Inferior parietal cortex (tissue), 1 donor: Measurements from ENCODE around the gene FAM240A.
A peak's percentile ranks its signal among the peaks of the same experiment; 100 is the strongest.

Experiments used
- DNase-seq: peaks from one replicate; pipeline ENCODE4 v3.0.0-alpha.2; 2016; ENCODE audit errors: extremely low spot score

Gene FAM240A

DNA sequence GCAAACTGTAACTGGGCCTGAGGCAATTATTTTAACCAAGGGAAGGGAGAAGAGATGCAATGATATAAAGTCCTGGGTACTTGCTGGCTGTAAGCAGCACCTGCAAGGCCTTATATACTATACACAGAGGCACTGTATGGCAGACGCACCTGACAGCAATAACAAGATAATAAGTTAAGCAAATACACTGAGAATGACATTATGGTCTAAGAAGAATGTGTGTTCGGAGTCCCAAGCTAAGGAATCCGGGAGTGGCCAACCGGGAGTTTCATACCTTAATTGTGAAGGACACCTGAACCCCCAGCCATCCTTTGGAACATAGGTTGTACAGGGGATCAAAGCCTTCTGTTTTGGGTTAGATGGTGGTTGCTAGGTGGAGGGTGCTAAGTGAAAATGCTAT lies 13.7 kb downstream of the FAM240A start:
- no peak for DNase-seq

DNA sequence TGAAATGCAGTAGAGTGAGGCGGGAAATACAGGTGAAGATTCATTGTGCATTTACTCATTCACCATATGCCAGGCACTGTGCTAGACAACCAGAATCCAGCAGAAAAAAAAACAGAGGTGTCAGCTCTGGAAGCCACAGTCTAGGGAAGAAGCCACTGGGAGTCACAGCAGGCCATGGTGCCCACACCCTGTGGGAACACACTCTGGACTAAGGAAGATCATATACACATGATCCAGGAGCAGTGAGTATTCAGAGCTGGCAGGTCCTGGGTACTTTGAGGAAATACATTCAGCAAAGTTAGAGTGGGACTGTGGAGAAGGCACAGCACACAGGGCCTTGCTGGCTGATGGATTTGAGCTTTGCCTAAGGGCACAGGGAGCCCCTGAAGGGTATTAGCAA lies 14.8 kb downstream of the FAM240A start:
- DNase-seq: no peak

DNA sequence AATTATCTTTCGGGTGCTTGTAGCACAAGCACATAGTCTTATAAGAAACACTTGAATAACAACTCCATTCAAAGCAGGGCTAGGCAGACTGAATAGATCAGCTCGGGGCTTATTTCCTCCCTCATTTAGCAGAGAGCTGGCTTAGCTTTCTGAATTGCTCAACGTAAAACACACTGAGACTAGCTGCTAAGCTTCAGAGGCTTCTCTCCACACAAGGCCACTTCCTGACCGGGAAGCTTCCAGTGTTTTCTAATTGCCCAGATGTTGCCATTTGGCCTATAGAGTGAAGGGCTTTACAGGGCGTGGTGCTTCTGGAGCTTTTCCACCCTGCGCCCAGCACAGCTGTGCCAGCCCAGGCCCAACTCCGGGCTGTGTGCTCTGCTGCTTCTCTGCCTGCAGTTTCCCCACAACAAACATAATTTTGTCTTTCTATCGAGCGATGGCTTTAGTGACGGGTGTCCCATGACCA lies 16.6 kb downstream of the FAM240A start:
- DNase-seq: peak; percentile 59

GRCh38 chr3:46629551-46630517 lies 17.5 kb downstream of the FAM240A start:
- DNase-seq: peak; percentile 75

DNA sequence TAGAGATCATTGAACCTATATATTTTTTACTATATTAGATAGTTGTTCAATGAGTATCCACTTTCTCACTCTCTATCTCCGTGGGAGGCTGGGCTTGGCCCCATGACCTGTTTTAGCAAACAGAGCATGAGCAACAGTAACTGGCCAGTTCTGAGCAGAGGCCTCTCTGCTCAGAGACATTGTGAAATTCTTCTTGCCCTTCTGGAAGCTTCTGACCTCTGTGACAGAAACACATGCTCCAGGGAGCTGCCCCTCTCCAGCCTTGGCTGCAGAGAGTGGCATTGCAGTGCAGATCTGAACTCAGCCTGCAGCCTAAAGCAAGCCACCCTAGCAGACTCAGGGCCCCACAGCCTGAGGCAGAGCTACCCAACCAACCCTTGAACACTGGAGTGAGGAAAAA lies 20.5 kb downstream of the FAM240A start:
- no peak for DNase-seq

- no peak for DNase-seq
These were observed 22.5 kb downstream of the FAM240A start for GRCh38 chr3:46634856-46635255.

GRCh38 chr3:46639221-46639620 lies 26.9 kb downstream of the FAM240A start:
- no peak for DNase-seq

GRCh38 chr3:46640927-46641326 lies 28.6 kb downstream of the FAM240A start:
- DNase-seq: no peak

DNA sequence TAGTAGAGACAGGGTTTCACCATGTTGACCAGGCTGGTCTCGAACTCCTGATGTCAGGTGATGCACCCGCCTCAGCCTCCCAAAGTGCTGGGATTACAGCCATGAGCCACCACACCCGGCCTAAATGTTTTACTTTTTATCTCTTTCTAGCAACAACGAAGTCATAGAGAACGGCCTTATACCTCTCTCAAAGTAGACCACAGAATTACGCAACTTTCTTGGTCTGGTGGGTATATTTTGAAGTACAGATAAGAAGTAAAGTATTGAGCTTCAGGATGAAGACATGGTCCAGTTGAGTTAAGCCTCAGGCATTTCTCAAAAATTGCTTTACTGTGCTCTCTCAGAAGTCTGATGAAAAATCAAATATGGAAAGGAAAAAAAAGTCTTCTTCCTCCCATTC lies 30.6 kb downstream of the FAM240A start:
- no peak for DNase-seq

GRCh38 chr3:46643701-46644100 lies 31.4 kb downstream of the FAM240A start:
- no peak for DNase-seq

DNA sequence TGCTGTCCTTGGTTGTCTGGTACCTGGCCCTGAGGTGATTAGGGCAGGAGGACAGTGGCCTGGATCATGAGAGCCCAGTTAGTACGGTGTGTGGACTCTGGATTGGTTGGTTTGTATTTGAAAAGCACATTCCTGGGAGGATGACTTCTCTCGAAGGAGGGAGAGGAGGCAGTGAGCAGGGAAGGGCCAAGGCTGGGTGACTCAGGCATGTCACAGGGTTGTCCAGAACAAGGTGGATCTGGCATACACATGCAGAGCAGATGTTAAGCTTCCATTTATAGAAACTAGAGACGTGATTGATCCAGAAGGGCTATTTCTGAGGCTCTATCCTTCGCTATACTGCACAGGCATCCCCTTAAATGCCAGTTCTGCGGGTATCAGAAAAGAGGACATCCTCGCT lies 34.4 kb downstream of the FAM240A start:
- no peak for DNase-seq

GRCh38 chr3:46648096-46648495 lies 35.8 kb downstream of the FAM240A start:
- DNase-seq: no peak

- DNase-seq: no peak
These were observed 37.1 kb downstream of the FAM240A start for GRCh38 chr3:46649436-46649835.

DNA sequence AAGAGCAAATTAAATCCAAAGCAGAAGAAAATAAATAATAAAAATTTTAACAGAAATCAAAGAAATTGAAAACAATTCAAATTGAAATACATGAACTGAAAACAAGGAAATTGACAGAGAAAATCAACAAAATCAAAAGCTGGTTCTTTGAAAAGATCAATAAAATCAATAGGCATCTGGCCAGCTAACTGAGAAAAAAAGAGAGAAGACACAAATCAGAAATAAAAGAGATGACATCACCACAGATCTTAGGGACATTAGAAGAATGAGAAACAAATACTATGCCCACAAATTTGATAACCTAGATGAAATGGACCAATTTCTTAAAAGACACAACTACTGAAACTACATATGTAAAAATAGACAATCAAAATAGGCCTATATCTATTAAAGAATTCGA lies 38.8 kb downstream of the FAM240A start:
- no peak for DNase-seq

DNA sequence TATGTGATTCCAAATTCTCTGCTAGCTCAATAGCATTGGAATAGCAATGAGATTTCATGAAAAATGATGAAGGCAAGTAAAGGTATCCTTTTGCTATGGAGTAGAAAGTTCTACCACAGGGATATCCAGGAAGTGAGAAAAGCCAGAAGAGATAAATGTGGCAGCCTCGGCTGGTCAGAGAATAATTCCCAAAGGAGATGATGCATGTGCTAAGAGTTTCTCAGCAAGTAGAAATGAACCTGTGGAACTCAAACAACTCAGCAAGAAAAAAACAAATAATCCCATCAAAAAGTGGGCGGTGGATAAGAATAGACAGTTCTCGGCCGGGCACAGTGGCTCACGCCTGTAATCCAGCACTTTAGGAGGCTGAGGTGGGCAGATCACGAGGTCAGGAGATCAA lies 42.9 kb downstream of the FAM240A start:
- no peak for DNase-seq

GRCh38 chr3:46656778-46657556 lies 44.6 kb downstream of the FAM240A start:
- DNase-seq: no peak

- no peak for DNase-seq
These were observed 47.0 kb downstream of the FAM240A start for GRCh38 chr3:46659285-46659684.

- no peak for DNase-seq
These were observed 47.7 kb downstream of the FAM240A start for GRCh38 chr3:46660003-46660402.

GRCh38 chr3:46660543-46661523 lies 48.5 kb downstream of the FAM240A start:
- no peak for DNase-seq

- DNase-seq: no peak
These were observed 49.7 kb downstream of the FAM240A start for GRCh38 chr3:46661776-46662766.
